GM12892 (cell line): ENCODE data around the gene NACC2.

Source experiments
- DNase-seq: peaks from one replicate; pipeline ENCODE4 v3.0.0; 2011; ENCODE audit not compliant: insufficient read length
- FAIRE-seq: peaks from 2 replicates; lab custom pipeline; 2011; peaks lifted over from hg19 to GRCh38; lab: Jason Lieb, UNC
- POLR2A ChIP-seq: IDR thresholded peaks from 2 replicates; pipeline ENCODE4 v1.6.1; 2011; ENCODE audit warnings: low read depth, low read length, control low read depth
- POLR2AphosphoS5 ChIP-seq: IDR thresholded peaks from 2 replicates; pipeline ENCODE4 v1.6.1; 2011; ENCODE audit warnings: low read depth, low read length, control low read depth
- TAF1 ChIP-seq: IDR thresholded peaks from 2 replicates; pipeline ENCODE4 v1.6.1; 2011; ENCODE audit warnings: low read depth, mild to moderate bottlenecking, control low read depth, low read length, borderline replicate concordance

The NACC2 gene

GRCh38 chr9:136002215-136002614, 92.9 kb downstream of the NACC2 start:
- DNase-seq (no peak), FAIRE-seq (no peak)
- TF ChIP-seq POLR2AphosphoS5 (no peak), POLR2A (no peak), TAF1 (no peak)

GRCh38 chr9:136001231-136001630, 93.9 kb downstream of the NACC2 start:
- no peak for TF ChIP-seq TAF1
- no peak for TF ChIP-seq POLR2A
- TF ChIP-seq POLR2AphosphoS5 = no peak
- DNase-seq = no peak
- no peak for FAIRE-seq

- no peak for TF ChIP-seq TAF1
- no peak for TF ChIP-seq POLR2A
- TF ChIP-seq POLR2AphosphoS5 = no peak
- FAIRE-seq (no peak), DNase-seq (no peak)
These were observed 96.5 kb downstream of the NACC2 start for GRCh38 chr9:135998410-135999071.

- FAIRE-seq = no peak
These were observed 97.1 kb downstream of the NACC2 start for GRCh38 chr9:135998016-135998380.

GRCh38 chr9:135997090-135998015, 97.7 kb downstream of the NACC2 start:
- FAIRE-seq (no peak), DNase-seq (no peak)
- TF ChIP-seq POLR2AphosphoS5 = no peak
- no peak for TF ChIP-seq TAF1
- TF ChIP-seq POLR2A = no peak

More at GRCh38 chr9:135998016-135998380, 97.1 kb downstream of the NACC2 start:
- TF ChIP-seq POLR2AphosphoS5 (no peak), POLR2A (no peak), TAF1 (no peak)
- no peak for DNase-seq

- no peak for TF ChIP-seq POLR2A
- DNase-seq = no peak
These were observed 99.3 kb downstream of the NACC2 start for GRCh38 chr9:135995816-135996215.

GRCh38 chr9:135994501-135995192, 100.4 kb downstream of the NACC2 start:
- FAIRE-seq (no peak), DNase-seq (no peak)
- TF ChIP-seq TAF1 (no peak), POLR2AphosphoS5 (no peak), POLR2A (no peak)

More at GRCh38 chr9:135995816-135996215, 99.3 kb downstream of the NACC2 start:
- no peak for FAIRE-seq

- TF ChIP-seq POLR2AphosphoS5 = no peak
- no peak for TF ChIP-seq POLR2A
- TF ChIP-seq TAF1 = no peak
- no peak for DNase-seq
- FAIRE-seq = no peak
These were observed 101.2 kb downstream of the NACC2 start for GRCh38 chr9:135993765-135994500.

GRCh38 chr9:135993409-135993742, 101.7 kb downstream of the NACC2 start:
- TF ChIP-seq TAF1 (no peak), POLR2AphosphoS5 (no peak), POLR2A (no peak)
- FAIRE-seq = no peak
- DNase-seq = no peak

GRCh38 chr9:135992486-135993408, 102.3 kb downstream of the NACC2 start:
- TF ChIP-seq TAF1 (no peak), POLR2AphosphoS5 (no peak), POLR2A (no peak)
- FAIRE-seq (peak; percentile 50), DNase-seq (no peak)
